ENCODE results near the gene STMP1. TPM values are rescaled to one million over a fixed set of nuclear protein-coding genes. Genes with fewer than 3 reads are reported as not detected.

STMP1 gene
- total and polyA plus RNA-seq, 2 of the 8 experiments (the other 6 are each of a cell fraction or from before 2014, with no cell fraction given): 22.7 to 36.7 TPM

DNA sequence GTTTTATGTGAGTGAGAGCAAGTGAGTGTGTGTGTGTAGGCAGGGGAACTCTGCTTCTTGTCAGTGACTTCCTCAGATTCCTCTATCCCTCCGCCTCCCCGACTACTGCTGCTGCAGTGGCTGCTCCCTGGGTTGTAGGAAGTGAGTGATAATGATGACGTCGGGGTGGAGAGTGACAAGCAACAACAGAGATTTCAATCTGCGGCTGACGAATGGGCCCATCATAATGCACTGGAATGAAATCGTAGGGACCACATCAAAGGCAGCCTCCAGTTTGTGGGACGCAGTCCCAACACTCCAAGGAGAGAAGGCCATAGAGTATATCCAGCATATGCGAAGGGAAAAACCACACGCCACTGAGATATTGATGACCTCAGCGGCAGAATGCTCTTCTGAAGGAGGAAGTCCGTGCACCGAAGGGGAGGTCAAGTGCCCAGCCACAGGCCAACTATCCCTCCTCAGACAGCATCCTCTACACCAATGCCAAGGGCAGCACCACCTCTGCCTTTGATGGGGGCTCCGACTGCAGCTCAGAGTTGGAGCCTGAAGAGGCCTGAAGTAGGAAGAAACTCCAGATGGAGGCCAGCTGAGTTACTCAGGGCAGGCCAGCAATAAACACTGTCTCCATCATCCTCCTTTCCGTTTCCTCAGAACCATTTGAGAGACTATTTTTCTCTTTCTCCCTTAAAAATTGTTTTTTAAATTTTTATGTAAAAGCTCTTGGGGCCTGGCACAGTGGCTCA lies 11.3 kb upstream of the STMP1 start (continued):
- no peak for TF ChIP-seq PHF8 (conservative IDR thresholded peaks at IDR 0.05; ENCODE audit: low read depth, low read length)

Data from H1 (cell line).